GM12872 (cell line): ENCODE results near the gene PRDM7.

ENCODE experiments used
- CTCF ChIP-seq: IDR thresholded peaks from 3 replicates; pipeline ENCODE4 v1.5.1; 2011; ENCODE audit warnings: low read depth, mild to moderate bottlenecking, low read length, moderate library complexity; ENCODE audit not compliant: insufficient read depth

PRDM7 gene

DNA sequence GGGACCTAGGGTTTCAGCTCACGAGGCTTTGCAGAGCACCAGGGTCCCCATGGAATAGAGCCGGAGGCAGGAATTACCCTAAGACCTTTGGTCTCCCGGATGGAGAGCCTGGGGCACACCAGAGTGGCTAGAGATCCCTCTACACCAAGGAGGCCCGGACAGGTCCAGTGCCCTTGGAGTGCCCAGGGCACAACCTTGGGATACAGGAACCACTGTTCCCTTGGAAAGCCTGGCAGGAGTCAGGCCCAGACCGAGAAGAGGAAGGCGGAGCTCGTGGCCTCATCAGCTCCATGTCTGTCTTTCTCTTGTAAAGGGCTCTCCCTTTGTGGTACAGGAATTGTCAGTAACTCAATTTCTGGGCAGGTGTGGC, 54.1 kb downstream of the PRDM7 start:
- TF ChIP-seq CTCF = no peak

DNA sequence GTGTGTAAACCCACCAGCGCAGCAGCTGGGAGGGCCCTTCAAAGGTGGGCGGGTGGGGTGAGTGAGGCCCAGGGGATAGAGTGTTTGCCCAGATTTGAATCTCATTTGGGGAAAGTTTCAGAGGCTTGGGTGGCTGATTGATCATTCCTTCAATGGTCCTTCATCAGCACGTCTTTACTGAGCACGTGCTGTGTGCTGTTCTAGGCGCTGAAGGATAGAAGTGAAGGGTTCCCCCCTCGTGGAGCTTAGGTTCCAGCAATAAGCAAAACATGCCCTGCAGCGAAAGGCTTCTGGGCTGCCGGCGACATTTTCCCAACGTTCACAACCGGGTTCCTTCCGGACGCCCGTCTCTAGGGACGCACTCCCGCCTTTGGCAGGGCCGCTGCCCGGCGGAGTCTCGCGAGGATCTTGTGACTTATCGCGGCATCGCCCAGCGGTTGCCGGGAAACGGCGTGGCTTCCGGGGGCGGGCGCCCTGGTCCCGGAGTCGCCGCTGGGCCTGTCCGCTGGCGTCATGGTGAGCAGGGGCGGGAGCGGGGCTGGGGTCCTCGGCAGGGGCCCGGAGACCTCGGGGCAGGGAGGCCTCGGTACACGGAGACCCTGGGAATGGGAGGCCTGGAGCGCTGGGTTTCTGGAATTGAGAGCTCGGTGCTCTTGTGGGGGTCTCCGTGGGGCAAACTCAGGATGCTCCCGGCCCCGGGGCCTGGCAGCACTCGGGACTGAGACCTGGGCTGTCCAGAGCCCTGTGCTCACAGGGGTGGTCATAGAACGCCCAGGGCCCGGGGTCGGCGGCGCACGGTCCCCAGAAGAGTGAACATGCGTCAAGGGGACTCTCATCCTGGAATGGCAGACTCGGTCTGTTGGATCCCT, 54.7 kb downstream of the PRDM7 start:
- no peak for TF ChIP-seq CTCF

DNA sequence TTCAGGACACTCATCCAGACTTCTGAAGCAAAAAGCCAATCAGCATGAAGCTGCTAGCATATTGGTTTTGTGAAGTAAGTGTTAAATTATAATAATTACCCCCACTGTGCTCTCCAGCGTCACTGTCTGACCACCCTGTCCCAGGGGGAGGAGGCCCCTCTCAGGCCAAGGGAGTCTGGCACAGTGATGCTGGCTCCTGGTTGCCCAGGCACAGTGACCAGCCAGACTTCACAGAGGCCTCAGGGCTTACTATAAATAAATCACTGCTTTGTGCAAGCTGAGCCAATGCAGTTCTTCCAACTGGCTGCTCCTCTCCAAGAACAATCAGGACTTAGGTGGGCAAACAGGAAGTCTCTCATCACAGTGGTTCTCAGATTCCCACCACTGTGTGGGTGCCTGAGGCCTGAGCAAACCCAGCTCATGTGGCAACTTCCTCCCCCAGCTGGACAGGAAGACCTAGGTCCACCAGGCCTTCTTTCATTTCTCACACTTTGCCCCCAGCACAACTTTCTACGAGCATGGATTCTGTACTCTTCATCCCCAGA, 56.2 kb downstream of the PRDM7 start:
- TF ChIP-seq CTCF = no peak

GRCh38 chr16:90020260-90020837, 56.8 kb downstream of the PRDM7 start:
- TF ChIP-seq CTCF = no peak

- peak; percentile 37; the same call in 1 of the 3 replicates for TF ChIP-seq CTCF
Measured at GRCh38 chr16:90019543-90020259, 57.4 kb downstream of the PRDM7 start.

- TF ChIP-seq CTCF = no peak
Measured at GRCh38 chr16:90018652-90019542, 58.2 kb downstream of the PRDM7 start, which contains the start of gene DBNDD1. DBNDD1 (minus strand) TSS chr16:90019456; CDS start chr16:90019341, 115 bp downstream.
